ENCODE results near the gene TSC22D1.

TSC22D1 gene

GRCh38 chr13:44439452-44440024 is 136.6 kb downstream of the TSC22D1 start:
- no peak for TF ChIP-seq CTCF (conservative IDR thresholded peaks at IDR 0.05; ENCODE audit: low read depth, low read length)
- no peak overlapping the region for H3K4me3 ChIP-seq (ENCODE audit: low read depth, low read length)
- no peak for DNase-seq (ENCODE audit: low read depth)

GRCh38 chr13:44438234-44438579 is 137.9 kb downstream of the TSC22D1 start:
- no peak overlapping the region for H3K4me3 ChIP-seq (ENCODE audit: low read depth, low read length)
- DNase-seq (ENCODE audit: low read depth), result no peak
- TF ChIP-seq CTCF (conservative IDR thresholded peaks at IDR 0.05; ENCODE audit: low read depth, low read length), result no peak

- H3K4me3 ChIP-seq (ENCODE audit: low read depth, low read length), result peak overlapping the region; percentile 77
- peak; percentile 60 for DNase-seq (ENCODE audit: low read depth)
- TF ChIP-seq CTCF (conservative IDR thresholded peaks at IDR 0.05; ENCODE audit: low read depth, low read length), result no peak
Observed at GRCh38 chr13:44437356-44438233, 138.5 kb downstream of the TSC22D1 start.

- TF ChIP-seq CTCF (conservative IDR thresholded peaks at IDR 0.05; ENCODE audit: low read depth, low read length), result no peak
- DNase-seq (ENCODE audit: low read depth), result peak; percentile 96
- H3K4me3 ChIP-seq (ENCODE audit: low read depth, low read length), result peak overlapping the region; percentile 77
Observed at GRCh38 chr13:44436589-44437337, 139.4 kb downstream of the TSC22D1 start.

GRCh38 chr13:44435919-44436510 is 140.1 kb downstream of the TSC22D1 start:
- peak overlapping the region; percentile 77 for H3K4me3 ChIP-seq (ENCODE audit: low read depth, low read length)
- no peak for TF ChIP-seq CTCF (conservative IDR thresholded peaks at IDR 0.05; ENCODE audit: low read depth, low read length)
- DNase-seq (ENCODE audit: low read depth), result no peak

GRCh38 chr13:44435142-44435918 is 140.8 kb downstream of the TSC22D1 start:
- peak; percentile 99 for DNase-seq (ENCODE audit: low read depth)
- H3K4me3 ChIP-seq (ENCODE audit: low read depth, low read length), result peak overlapping the region; percentile 77
- no peak for TF ChIP-seq CTCF (conservative IDR thresholded peaks at IDR 0.05; ENCODE audit: low read depth, low read length)
